ENCODE results near the gene KISS1R.

DNA sequence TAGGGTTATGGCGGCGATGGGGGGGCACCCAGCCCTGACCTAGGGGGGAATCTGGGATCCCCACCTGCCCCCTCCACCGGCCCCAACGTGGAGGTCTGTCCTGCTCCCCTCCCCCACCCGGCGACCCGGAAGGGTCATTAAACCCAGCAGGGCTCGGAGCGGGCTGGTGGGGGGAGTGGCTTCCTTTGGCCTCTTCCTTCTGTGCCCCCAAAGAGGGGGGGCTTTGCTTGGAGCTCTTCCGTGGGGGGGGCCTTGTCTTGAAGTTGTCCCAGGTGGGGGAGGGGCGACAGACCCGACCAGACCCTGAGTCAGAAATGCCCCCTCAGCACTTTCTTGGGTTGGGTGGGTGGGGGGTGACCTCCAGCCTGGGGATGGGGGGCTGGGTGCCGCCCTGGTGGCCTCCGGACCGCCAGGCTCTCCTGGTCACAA, 10.2 kb downstream of the KISS1R start:
- TF ChIP-seq TAF1 (conservative IDR thresholded peaks at IDR 0.05) (no peak), SP1 (IDR thresholded peaks at IDR 0.05) (no peak), NR2F2 (IDR thresholded peaks at IDR 0.05) (no peak), JUND (IDR thresholded peaks at IDR 0.05) (no peak), RAD21 (IDR thresholded peaks at IDR 0.05) (no peak)
- TF ChIP-seq, protein P1, sequence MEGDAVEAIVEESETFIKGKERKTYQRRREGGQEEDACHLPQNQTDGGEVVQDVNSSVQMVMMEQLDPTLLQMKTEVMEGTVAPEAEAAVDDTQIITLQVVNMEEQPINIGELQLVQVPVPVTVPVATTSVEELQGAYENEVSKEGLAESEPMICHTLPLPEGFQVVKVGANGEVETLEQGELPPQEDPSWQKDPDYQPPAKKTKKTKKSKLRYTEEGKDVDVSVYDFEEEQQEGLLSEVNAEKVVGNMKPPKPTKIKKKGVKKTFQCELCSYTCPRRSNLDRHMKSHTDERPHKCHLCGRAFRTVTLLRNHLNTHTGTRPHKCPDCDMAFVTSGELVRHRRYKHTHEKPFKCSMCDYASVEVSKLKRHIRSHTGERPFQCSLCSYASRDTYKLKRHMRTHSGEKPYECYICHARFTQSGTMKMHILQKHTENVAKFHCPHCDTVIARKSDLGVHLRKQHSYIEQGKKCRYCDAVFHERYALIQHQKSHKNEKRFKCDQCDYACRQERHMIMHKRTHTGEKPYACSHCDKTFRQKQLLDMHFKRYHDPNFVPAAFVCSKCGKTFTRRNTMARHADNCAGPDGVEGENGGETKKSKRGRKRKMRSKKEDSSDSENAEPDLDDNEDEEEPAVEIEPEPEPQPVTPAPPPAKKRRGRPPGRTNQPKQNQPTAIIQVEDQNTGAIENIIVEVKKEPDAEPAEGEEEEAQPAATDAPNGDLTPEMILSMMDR (IDR thresholded peaks at IDR 0.05; ENCODE audit: low read depth, low read length, missing input control) = no peak
- TF ChIP-seq, protein P2, sequence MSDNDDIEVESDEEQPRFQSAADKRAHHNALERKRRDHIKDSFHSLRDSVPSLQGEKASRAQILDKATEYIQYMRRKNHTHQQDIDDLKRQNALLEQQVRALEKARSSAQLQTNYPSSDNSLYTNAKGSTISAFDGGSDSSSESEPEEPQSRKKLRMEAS (IDR thresholded peaks at IDR 0.05) = no peak
- TF ChIP-seq, protein P3, sequence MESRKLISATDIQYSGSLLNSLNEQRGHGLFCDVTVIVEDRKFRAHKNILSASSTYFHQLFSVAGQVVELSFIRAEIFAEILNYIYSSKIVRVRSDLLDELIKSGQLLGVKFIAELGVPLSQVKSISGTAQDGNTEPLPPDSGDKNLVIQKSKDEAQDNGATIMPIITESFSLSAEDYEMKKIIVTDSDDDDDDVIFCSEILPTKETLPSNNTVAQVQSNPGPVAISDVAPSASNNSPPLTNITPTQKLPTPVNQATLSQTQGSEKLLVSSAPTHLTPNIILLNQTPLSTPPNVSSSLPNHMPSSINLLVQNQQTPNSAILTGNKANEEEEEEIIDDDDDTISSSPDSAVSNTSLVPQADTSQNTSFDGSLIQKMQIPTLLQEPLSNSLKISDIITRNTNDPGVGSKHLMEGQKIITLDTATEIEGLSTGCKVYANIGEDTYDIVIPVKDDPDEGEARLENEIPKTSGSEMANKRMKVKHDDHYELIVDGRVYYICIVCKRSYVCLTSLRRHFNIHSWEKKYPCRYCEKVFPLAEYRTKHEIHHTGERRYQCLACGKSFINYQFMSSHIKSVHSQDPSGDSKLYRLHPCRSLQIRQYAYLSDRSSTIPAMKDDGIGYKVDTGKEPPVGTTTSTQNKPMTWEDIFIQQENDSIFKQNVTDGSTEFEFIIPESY (IDR thresholded peaks at IDR 0.05) = no peak
- TF ChIP-seq, protein P4, sequence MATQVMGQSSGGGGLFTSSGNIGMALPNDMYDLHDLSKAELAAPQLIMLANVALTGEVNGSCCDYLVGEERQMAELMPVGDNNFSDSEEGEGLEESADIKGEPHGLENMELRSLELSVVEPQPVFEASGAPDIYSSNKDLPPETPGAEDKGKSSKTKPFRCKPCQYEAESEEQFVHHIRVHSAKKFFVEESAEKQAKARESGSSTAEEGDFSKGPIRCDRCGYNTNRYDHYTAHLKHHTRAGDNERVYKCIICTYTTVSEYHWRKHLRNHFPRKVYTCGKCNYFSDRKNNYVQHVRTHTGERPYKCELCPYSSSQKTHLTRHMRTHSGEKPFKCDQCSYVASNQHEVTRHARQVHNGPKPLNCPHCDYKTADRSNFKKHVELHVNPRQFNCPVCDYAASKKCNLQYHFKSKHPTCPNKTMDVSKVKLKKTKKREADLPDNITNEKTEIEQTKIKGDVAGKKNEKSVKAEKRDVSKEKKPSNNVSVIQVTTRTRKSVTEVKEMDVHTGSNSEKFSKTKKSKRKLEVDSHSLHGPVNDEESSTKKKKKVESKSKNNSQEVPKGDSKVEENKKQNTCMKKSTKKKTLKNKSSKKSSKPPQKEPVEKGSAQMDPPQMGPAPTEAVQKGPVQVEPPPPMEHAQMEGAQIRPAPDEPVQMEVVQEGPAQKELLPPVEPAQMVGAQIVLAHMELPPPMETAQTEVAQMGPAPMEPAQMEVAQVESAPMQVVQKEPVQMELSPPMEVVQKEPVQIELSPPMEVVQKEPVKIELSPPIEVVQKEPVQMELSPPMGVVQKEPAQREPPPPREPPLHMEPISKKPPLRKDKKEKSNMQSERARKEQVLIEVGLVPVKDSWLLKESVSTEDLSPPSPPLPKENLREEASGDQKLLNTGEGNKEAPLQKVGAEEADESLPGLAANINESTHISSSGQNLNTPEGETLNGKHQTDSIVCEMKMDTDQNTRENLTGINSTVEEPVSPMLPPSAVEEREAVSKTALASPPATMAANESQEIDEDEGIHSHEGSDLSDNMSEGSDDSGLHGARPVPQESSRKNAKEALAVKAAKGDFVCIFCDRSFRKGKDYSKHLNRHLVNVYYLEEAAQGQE (IDR thresholded peaks at IDR 0.05) = no peak
- TF ChIP-seq, protein P5, sequence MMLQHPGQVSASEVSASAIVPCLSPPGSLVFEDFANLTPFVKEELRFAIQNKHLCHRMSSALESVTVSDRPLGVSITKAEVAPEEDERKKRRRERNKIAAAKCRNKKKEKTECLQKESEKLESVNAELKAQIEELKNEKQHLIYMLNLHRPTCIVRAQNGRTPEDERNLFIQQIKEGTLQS (IDR thresholded peaks at IDR 0.05) = no peak

All from liver (tissue), 3 donors.